Stimulated activated effector memory CD8-positive, alpha-beta T cell treated with anti-CD3 and anti-CD28 coated beads, Interleukin-12 subunit alpha, Interleukin-12 subunit beta, amount 100 ng/mL, for 72 hours (primary cell): ENCODE measurements around the gene ETDB.

ENCODE experiments used
- ATAC-seq: fragments of 150-1000 bp; cut with Tn5 transposase; 2 replicates; pipeline ENCODE4 v1.10.0; 2021
- DNase-seq, 2 donors: peaks; one replicate each; pipeline ENCODE4 v3.0.0; 2021 to 2022; ENCODE audit warnings: low spot score in 2 of 2
- H3K27ac Mint-ChIP-seq: one replicate; pipeline ENCODE4 v1.8.0; 2022; ENCODE audit warnings: mild to moderate bottlenecking, mixed read lengths
- H3K36me3 Mint-ChIP-seq: one replicate; pipeline ENCODE4 v1.8.0; 2022; ENCODE audit warnings: mild to moderate bottlenecking, mixed read lengths
- H3K4me1 Mint-ChIP-seq: one replicate; pipeline ENCODE4 v1.8.0; 2022; ENCODE audit warnings: mixed read lengths
- H3K4me3 Mint-ChIP-seq: one replicate; pipeline ENCODE4 v1.8.0; 2022; ENCODE audit warnings: mild to moderate bottlenecking, mixed read lengths
- H3K9me3 Mint-ChIP-seq: one replicate; pipeline ENCODE4 v1.8.0; 2022; ENCODE audit warnings: mixed read lengths

Gene ETDB

GRCh38 chrX:135086197-135086854, 34.0 kb downstream of the ETDB start:
- no peaks in the 10 kb centered on the region for H3K9me3 Mint-ChIP-seq
- peak; percentile 90 for ATAC-seq

GRCh38 chrX:135081693-135082404, 38.5 kb downstream of the ETDB start:
- Mint-ChIP-seq H3K9me3 (no peaks in the 10 kb centered on the region), H3K36me3 (no peaks in the 10 kb centered on the region), H3K27ac (no peak overlapping the region), H3K4me1 (peaks cover 6% of the 10 kb centered on the region), H3K4me3 (no peak overlapping the region)
- ATAC-seq (no peak), DNase-seq (no peak)

More at GRCh38 chrX:135086197-135086854, 34.0 kb downstream of the ETDB start:
- Mint-ChIP-seq H3K27ac (no peak overlapping the region), H3K4me3 (no peak overlapping the region), H3K36me3 (no peaks in the 10 kb centered on the region), H3K4me1 (peaks cover 7% of the 10 kb centered on the region)
- peak; percentile 5 to 53 for DNase-seq
